OCI-LY7 (cell line): ENCODE results near the gene IGF2BP1. TPM values are rescaled to one million over a fixed set of nuclear protein-coding genes. Genes with fewer than 3 reads are reported as not detected.

Source experiments
- BruUV-seq: library from RNA; stranded (reverse); fragments of 400-500 nt; replicated peaks from 2 replicates; lab custom pipeline; 2021; lab: Mats Ljungman, UMichigan
- CTCF ChIA-PET: fragments of 300-600 bp; sonication (Branson Sonifier 250); formaldehyde crosslinking; loops from one replicate; lab custom pipeline; 2022; ENCODE audit warnings: antibody characterized with exemption; ENCODE audit not compliant: unreplicated experiment; lab: Charles Lee
- POLR2A ChIA-PET: fragments of 300-600 bp; sonication (Branson Sonifier 250); formaldehyde crosslinking; loops from one replicate; lab custom pipeline; 2022; ENCODE audit warnings: antibody characterized with exemption; lab: Charles Lee
- DNase-seq: peaks from one replicate; pipeline ENCODE4 v3.0.0-alpha.2; 2015; ENCODE audit warnings: low spot score
- H2AFZ ChIP-seq: fragments of 200-600 bp; sonication (generic), shearing (Covaris generic); 2 replicates; pipeline ENCODE4 v1.6.1; 2014; ENCODE audit warnings: mild to moderate bottlenecking, antibody characterized with exemption, low read length, moderate library complexity
- H3K27ac ChIP-seq: fragments of 200-600 bp; sonication (generic); 2 replicates; pipeline ENCODE4 v1.5.1; 2014; ENCODE audit warnings: mixed run types, low read depth, mild to moderate bottlenecking, moderate library complexity, low read length, inconsistent platforms; ENCODE audit not compliant: poor library complexity, severe bottlenecking
- H3K36me3 ChIP-seq: fragments of 200-600 bp; sonication (generic); 2 replicates; pipeline ENCODE4 v1.6.1; 2014; ENCODE audit warnings: mild to moderate bottlenecking, antibody characterized with exemption, low read length, moderate library complexity, mixed read lengths; ENCODE audit not compliant: insufficient read depth
- H3K4me1 ChIP-seq: fragments of 200-600 bp; sonication (generic); 2 replicates; pipeline ENCODE4 v1.5.1; 2014; ENCODE audit warnings: mild to moderate bottlenecking, low read length; ENCODE audit not compliant: insufficient read depth, poor library complexity, severe bottlenecking
- H3K4me2 ChIP-seq: fragments of 200-600 bp; sonication (generic); 2 replicates; pipeline ENCODE4 v1.6.1; 2014; ENCODE audit warnings: mild to moderate bottlenecking, low read length
- H3K4me3 ChIP-seq: fragments of 200-600 bp; sonication (generic); 2 replicates; pipeline ENCODE4 v1.5.1; 2014; ENCODE audit warnings: mild to moderate bottlenecking, low read depth, low read length; ENCODE audit not compliant: poor library complexity, severe bottlenecking
- H3K79me2 ChIP-seq: fragments of 200-600 bp; sonication (generic); 2 replicates; pipeline ENCODE4 v1.6.1; 2016; ENCODE audit warnings: low read depth, mild to moderate bottlenecking, low read length, moderate library complexity, mixed read lengths; ENCODE audit not compliant: insufficient read depth
- H3K9me2 ChIP-seq: fragments of 200-600 bp; sonication (generic); 2 replicates; pipeline ENCODE4 v1.6.1; 2016; ENCODE audit warnings: mild to moderate bottlenecking, low read length, mixed read lengths; ENCODE audit not compliant: insufficient read depth
- H3K9me3 ChIP-seq: fragments of 200-600 bp; sonication (generic); 2 replicates; pipeline ENCODE4 v1.6.1; 2014; ENCODE audit warnings: mild to moderate bottlenecking, mixed run types, low read length, mixed read lengths
- H4K20me1 ChIP-seq: fragments of 200-600 bp; sonication (generic); 2 replicates; pipeline ENCODE4 v1.6.1; 2014; ENCODE audit warnings: mild to moderate bottlenecking, antibody characterized with exemption, low read length, moderate library complexity, mixed read lengths; ENCODE audit not compliant: insufficient read depth
- CTCF ChIP-seq: fragments of 200-600 bp; sonication (generic); conservative IDR thresholded peaks from 2 replicates; pipeline ENCODE4 v1.5.1; 2014; ENCODE audit warnings: mild to moderate bottlenecking, antibody characterized with exemption, low read length, moderate library complexity, mixed read lengths
- EZH2phosphoT487 ChIP-seq: fragments of 200-600 bp; sonication (generic); IDR thresholded peaks from 2 replicates; pipeline ENCODE4 v1.6.1; 2018; ENCODE audit warnings: low read depth, borderline replicate concordance, mild to moderate bottlenecking, mixed run types, antibody characterized with exemption, low read length, moderate library complexity, mixed read lengths
- intact Hi-C: fragments of 100-400 bp; cut with micrococcal nuclease; formaldehyde crosslinking; loops from one replicate; pipeline ENCODE4 v1.10.0; 2022; ENCODE audit not compliant: unreplicated experiment
- total RNA-seq, 2 experiments: library from RNA; depleted of rRNA in 1 of 2; stranded (reverse); fragments of >200 nt in 1 of 2; shearing (Covaris generic) in 1 of 2; gene quantifications; 2 replicates each; pipeline ENCODE4 v1.2.3, GENCODE V29; 2014 to 2022

IGF2BP1 gene
- total RNA-seq, 2 experiments from 2014 or later: 18.9 to 46.4 TPM

GRCh38 chr17:49012769-49013255 lies 15.6 kb downstream of the IGF2BP1 start:
- ChIA-PET POLR2A (interaction anchor here (1.2 kb wide), 1 partner anchor 15 kb away, joined by 3 read pairs; the partner anchor contains the start of gene IGF2BP1), CTCF (no interaction called here)
- TF ChIP-seq EZH2phosphoT487: no peak
- TF ChIP-seq CTCF: no peak
- intact Hi-C loops: no loop called here
- 0 out of 2 replicates have a peak, but pooled peaks cover 4% of the 10 kb centered on the region for H4K20me1 ChIP-seq
- peaks cover under 1% of the 10 kb centered on the region for H3K4me1 ChIP-seq
- no peaks in the 10 kb centered on the region for H3K9me3 ChIP-seq
- no peak overlapping the region for H3K4me2 ChIP-seq
- peaks cover 55% of the 10 kb centered on the region for H3K79me2 ChIP-seq
- peaks cover 21% of the 10 kb centered on the region for H3K36me3 ChIP-seq
- DNase-seq: no peak
- H2AFZ ChIP-seq: no peak overlapping the region
- H3K4me3 ChIP-seq: no peak overlapping the region
- no peak overlapping the region for H3K27ac ChIP-seq
- H3K9me2 ChIP-seq: no peaks in the 10 kb centered on the region
- BruUV-seq: no TSS peak

GRCh38 chr17:49013311-49014213 lies 16.4 kb downstream of the IGF2BP1 start:
- H3K79me2 ChIP-seq: peaks cover 55% of the 10 kb centered on the region
- no TSS peak for BruUV-seq
- CTCF ChIA-PET: no interaction called here

More at GRCh38 chr17:49013311-49014213, 16.4 kb downstream of the IGF2BP1 start:
- Histone ChIP-seq H3K4me3 (no peak overlapping the region), H3K9me3 (no peaks in the 10 kb centered on the region), H4K20me1 (peaks cover 8% of the 10 kb centered on the region; the same call in 1 of the 2 replicates), H3K9me2 (no peaks in the 10 kb centered on the region), H3K36me3 (peaks cover 21% of the 10 kb centered on the region), H3K4me2 (no peak overlapping the region), H2AFZ (no peak overlapping the region), H3K27ac (no peak overlapping the region), H3K4me1 (no peaks in the 10 kb centered on the region)
- POLR2A ChIA-PET: interaction anchor here (1.2 kb wide), 1 partner anchor 16 kb away, joined by 3 read pairs; the partner anchor contains the start of gene IGF2BP1
- DNase-seq: no peak
- TF ChIP-seq EZH2phosphoT487 (no peak), CTCF (no peak)
- intact Hi-C loops: no loop called here
